H7 (cell line): ENCODE data around the gene INSYN2B. TPM values are rescaled to one million over a fixed set of nuclear protein-coding genes. Genes with fewer than 3 reads are reported as not detected.
"Not testable (repeated sequence)": the region's sequence is repeated elsewhere in the genome, so short reads cannot be mapped to it uniquely, and the experiment has no call there.

Experiments used
- DNase-seq: peaks from one replicate; pipeline ENCODE4 v3.0.0; 2012
- H3K27me3 ChIP-seq: 2 replicates; pipeline ENCODE4 v1.6.0; 2011; ENCODE audit warnings: mild to moderate bottlenecking, low read length; ENCODE audit not compliant: control insufficient read depth, insufficient read depth
- H3K36me3 ChIP-seq: replicated peaks from 2 replicates; pipeline ENCODE4 v1.5.1; 2011; ENCODE audit warnings: low read length; ENCODE audit not compliant: control insufficient read depth, insufficient read depth
- H3K4me3 ChIP-seq: 2 replicates; pipeline ENCODE4 v1.5.1; 2011; ENCODE audit warnings: low read depth, mild to moderate bottlenecking, control low read depth, low read length, moderate library complexity; ENCODE audit not compliant: insufficient read depth
- total RNA-seq: library from RNA; depleted of rRNA; stranded (reverse); fragments of >200 nt; shearing (Covaris generic); gene quantifications from 2 replicates; pipeline ENCODE4 v1.2.3, GENCODE V29; 2014

Gene INSYN2B
- total RNA-seq, 1 experiment from 2014 or later = not detected

DNA sequence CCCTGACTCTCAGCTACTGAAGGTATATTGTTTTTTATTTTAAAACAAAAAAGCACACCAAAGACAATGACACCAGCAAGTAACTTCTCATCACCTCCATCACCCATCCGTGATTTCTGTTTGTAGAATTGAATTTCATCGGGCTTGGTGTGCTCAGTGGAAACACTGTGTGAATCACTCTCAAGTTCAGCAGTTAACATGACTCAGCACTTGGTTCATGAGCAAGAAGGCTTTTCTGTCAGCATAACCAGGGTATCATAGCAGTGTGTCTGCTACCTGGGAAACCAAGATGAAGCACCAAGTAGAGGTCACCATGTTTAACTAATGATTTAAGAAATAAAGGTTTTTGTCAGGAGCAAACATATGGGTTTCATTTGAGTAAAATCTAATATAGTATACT lies 123.7 kb downstream of the INSYN2B start:
- Histone ChIP-seq H3K27me3 (no peaks in the 10 kb centered on the region), H3K4me3 (no peak overlapping the region), H3K36me3 (no peaks in the 10 kb centered on the region)
- no peak for DNase-seq

DNA sequence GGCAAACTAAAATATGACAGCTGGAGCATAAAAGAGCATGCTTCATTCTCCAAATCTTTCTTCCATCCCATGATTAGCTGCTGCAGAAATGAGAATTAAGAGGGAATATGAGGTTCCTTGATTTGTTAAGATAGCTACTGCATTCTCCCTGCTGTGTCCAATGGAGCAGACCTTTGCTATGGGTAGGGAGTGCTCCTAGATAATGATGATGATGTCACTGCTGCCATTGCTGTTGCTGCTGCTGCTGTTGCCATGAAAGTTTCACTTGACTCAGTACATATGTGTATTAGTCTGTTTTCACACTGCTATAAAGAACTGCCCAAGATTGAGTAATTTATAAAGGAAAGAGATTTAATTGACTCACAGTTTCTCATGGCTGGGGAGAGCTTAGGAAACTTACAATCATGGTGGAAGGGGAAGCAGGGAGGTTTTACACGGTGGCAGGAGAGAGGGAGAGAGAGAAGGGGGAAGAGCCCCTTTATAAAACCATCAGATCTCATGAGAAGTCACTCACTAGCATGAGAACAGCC lies 128.9 kb downstream of the INSYN2B start:
- Histone ChIP-seq H3K36me3 (no peaks in the 10 kb centered on the region), H3K27me3 (no peaks in the 10 kb centered on the region), H3K4me3 (no peak overlapping the region)
- DNase-seq = no peak

DNA sequence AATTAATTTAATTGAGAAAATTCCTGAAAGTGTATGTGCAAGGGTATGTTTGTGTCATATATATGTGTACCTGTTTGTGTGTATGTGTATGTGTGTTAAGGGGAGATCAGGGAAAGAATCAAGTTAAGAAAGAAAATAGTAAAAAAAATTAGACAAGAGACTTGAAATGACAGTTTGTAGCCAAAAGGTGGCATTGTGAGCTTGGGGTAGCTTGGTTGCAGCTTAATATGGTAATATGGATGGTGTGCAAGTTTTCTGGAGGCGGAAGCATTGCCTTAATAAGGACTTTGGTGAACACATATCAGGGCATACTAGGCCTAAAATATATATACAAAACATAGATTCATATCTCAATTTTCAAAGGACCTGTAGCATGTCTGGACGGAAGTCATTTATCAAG lies 129.9 kb downstream of the INSYN2B start:
- Histone ChIP-seq H3K27me3 (no peaks in the 10 kb centered on the region), H3K36me3 (no peaks in the 10 kb centered on the region), H3K4me3 (no peak overlapping the region)
- DNase-seq = no peak

DNA sequence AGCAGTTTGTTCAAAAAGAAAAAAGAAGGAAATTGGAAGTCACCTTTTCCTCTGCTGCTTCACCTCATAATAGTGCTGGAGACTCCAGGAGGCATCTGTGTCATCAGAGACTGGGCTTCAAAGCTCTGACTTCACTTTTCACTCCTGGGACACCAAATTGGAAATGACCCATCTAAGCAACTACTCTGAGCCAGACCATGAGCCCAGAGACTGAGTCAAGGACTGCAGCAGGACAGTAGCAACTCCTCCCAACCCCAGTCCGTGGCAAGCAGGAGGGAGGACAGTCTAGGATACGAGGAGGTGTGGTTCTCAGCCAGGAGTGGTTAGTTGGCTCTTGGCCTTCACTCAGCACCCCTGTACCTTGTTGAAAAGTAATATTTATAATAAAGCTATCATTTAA lies 131.5 kb downstream of the INSYN2B start:
- H3K4me3 ChIP-seq = no peak overlapping the region
- no peak for DNase-seq
- H3K27me3 ChIP-seq = no peaks in the 10 kb centered on the region
- H3K36me3 ChIP-seq = no peaks in the 10 kb centered on the region

DNA sequence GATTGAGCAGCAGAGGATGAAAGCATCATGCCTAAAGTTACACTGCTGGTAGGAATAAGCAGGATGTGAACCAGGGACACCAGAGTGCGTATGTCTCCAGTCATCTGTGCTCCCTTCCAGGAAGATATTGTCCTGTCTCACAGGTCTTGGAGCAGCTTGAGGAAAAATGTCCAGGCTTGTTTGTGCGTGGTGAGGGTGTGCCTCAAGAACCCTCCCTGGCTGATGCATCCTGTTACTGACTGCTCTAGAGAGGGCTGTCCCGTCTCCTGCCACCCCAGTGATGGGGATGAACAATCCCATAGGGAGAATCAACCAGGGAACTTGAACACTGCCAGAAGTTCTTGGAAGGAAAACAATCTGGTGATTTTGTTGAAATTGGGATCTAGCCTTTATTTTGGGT lies 132.0 kb downstream of the INSYN2B start:
- DNase-seq = no peak
- no peaks in the 10 kb centered on the region for H3K36me3 ChIP-seq
- H3K27me3 ChIP-seq = no peaks in the 10 kb centered on the region
- no peak overlapping the region for H3K4me3 ChIP-seq

DNA sequence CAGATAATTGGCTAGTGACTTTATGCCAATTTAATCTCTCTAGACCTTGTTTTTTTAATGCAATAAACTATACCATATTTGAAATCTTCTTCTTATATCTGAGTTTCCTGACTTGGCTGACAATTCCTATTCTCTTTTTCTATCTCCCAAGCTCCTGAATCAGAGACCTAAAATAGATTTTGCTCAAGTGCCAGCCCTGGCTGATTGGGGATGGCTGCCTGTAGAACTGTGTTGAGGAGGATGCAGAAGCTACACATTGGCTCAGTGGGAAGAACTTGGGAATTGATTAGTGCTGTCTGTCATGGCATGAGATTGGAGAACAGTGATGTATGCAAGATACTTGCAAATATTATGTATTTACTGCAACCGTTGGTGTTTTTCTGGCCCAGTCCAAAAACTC lies 132.8 kb downstream of the INSYN2B start:
- no peak for DNase-seq
- Histone ChIP-seq H3K4me3 (no peak overlapping the region), H3K27me3 (no peaks in the 10 kb centered on the region), H3K36me3 (no peaks in the 10 kb centered on the region)

DNA sequence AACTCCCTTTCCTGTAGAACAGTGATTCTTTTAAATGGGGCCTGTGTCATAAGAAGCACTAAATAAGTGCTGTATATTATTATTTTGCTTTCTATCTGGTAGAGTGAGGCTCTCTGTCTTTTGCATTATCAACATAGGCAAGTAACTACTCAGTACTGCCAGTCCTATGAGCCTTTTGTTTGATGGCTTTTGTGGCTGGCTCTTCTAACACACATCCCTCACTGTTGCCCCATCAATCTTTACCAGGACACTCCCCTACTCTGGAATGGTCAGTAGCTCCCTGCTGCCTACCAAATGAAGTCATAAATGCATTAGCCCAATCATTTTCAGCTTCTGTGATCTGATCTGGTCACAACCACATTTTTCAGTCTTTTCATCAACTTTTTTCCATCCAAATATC lies 137.6 kb downstream of the INSYN2B start:
- Histone ChIP-seq H3K27me3 (no peaks in the 10 kb centered on the region), H3K36me3 (no peaks in the 10 kb centered on the region), H3K4me3 (no peak overlapping the region)
- DNase-seq = no peak

DNA sequence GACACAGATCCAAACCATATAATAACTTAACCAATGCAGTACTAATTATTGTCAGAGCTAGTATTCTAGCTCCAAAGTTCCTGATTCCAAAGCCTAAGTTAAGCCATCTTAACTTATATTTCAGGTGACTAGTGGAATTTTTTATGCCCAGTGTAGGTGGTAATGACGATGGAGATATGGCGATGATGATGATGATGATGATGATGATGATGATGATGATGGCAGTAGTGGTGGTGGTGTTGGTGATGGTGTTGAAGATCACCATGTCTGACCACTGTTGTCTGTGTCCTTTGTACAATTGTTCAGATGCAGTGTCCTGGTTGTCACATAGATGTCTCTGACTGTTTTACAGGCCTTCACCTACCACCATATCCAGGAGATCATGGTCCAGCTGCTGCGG lies 139.9 kb downstream of the INSYN2B start:
- H3K27me3 ChIP-seq = no peaks in the 10 kb centered on the region
- DNase-seq = no peak
- no peaks in the 10 kb centered on the region for H3K36me3 ChIP-seq
- H3K4me3 ChIP-seq = no peak overlapping the region

DNA sequence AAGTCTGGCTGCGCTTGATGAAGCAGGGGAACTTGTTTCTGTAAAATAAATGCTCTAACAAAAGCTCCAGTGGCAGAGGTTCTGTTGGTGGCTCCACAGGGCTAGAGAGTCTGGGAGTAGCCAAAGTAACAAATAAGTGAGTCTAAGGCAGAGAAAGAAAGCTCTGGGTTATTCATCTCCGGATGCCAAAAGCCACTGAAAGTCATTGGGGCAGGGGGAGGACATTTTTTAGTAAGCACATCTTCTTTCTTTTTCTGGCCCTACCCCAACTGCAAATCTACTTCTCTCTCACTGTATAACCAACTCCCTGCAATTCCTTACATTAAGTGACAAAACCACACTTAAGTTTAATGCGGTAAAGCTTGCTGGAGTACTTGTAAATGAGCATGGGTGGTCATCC lies 141.6 kb downstream of the INSYN2B start:
- DNase-seq = no peak
- Histone ChIP-seq H3K27me3 (no peaks in the 10 kb centered on the region), H3K4me3 (no peak overlapping the region), H3K36me3 (no peaks in the 10 kb centered on the region)

DNA sequence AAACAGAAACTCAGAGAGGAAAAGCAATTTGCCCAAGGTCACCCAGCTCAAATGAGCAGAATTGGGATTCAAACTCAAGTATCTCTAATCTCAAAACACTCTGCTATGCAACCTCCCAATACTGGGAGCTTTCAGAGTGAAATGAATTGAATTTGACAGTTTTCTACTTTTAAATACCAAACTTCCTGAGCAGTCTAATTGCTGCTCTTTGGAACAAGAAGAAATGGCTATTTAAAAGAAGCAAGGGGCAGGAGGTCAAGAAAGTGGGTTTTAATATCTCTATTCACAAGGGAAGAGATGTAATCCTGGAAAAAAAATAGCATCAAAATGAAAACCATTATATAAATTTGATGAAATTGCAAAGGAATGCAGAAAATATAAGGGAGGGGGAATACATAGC lies 142.6 kb downstream of the INSYN2B start:
- Histone ChIP-seq H3K4me3 (no peak overlapping the region), H3K27me3 (no peaks in the 10 kb centered on the region), H3K36me3 (no peaks in the 10 kb centered on the region)
- DNase-seq = no peak

DNA sequence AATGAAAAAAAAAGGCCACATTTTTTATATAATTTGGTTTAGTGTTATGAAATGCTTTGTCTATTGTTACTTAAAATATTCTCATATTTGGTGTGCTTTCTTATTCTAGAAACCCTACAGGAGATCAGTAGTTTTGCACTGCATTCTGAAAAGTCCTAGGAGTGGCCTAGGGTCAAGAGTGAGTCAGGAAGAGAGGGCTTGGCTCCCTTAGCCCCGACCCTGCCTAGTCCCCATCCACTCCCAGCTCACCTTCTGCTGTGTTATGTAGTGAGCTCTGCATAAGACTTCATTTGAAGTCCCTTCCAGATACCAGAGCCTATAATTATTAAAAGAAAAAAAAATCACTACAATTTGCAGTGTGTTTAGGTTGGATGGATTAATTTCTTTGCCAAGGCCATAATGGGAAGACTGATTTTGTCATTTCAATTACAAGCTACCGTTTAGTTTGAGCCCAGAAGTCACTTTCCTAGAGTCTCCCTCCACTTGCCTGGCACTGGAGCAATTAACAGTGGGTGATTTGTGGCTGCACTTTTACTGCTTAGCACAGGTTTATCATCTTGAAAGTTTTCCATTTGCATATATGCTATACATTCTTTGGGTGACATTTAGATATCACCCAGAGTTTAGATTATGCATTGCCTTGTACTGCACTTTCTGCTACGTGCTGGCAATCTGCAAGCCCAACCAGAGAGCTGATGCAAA lies 143.3 kb downstream of the INSYN2B start:
- no peak overlapping the region for H3K4me3 ChIP-seq
- H3K36me3 ChIP-seq = no peaks in the 10 kb centered on the region
- no peak for DNase-seq
- H3K27me3 ChIP-seq = no peaks in the 10 kb centered on the region

DNA sequence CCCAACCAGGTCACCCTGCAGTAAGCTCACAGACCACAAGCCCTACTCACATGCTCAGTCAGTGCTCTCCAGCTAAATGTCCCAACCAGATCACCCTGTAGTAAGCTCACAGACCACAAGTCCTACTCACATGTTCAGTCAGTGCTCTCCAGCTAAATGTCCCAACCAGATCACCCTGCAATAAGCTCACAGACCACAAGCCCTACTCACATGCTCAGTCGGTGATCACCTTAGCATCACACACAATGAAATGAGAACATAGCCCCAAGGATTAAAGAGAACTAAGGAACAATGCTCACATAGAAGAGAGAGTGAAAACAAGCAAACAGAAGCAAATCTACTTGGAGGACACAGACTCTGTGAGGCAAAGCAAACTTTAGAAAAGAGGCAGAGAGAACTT lies 145.8 kb downstream of the INSYN2B start:
- DNase-seq, H3K27me3 ChIP-seq, H3K36me3 ChIP-seq, H3K4me3 ChIP-seq: not testable (repeated sequence)

DNA sequence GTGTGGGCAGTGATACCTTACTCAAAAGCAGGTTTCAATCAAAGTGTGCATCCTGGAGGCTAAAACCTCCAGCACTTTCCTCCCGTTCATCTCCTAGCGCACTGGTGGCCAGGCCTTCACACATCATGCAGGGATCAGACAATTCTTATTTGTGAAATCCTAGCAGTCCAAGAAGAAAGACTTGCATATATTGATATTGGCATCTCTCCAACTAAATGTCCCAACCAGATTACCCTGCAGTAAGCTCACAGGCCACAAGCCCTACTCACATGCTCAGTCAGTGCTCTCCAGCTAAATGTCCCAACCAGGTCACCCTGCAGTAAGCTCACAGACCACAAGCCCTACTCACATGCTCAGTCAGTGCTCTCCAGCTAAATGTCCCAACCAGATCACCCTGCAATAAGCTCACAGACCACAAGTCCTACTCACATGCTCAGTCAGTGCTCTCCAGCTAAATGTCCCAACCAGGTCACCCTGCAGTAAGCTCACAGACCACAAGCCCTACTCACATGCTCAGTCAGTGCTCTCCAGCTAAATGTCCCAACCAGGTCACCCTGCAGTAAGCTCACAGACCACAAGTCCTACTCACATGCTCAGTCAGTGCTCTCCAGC lies 146.5 kb downstream of the INSYN2B start:
- not testable (repeated sequence) for DNase-seq, H3K36me3 ChIP-seq, H3K4me3 ChIP-seq, H3K27me3 ChIP-seq

DNA sequence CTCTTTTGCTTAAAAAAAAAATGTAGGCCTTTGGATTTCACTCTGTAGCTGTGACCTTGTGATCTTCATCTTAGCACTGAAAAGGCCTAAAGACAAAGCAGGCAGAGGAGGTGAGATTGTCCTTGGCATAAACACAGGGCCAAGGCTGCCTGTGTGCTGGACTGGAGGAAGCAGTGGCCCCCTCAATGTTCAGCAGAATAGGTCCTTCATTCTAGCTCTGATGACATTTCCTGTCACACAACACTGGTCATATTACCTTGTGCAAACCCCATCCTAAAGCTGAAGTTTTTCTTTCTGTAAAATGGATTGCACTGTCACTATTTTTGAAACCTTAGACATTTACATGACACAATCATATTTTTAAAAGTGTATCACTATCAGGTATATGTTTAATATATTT lies 147.4 kb downstream of the INSYN2B start:
- H3K27me3 ChIP-seq = no peaks in the 10 kb centered on the region
- no peak overlapping the region for H3K4me3 ChIP-seq
- H3K36me3 ChIP-seq = no peaks in the 10 kb centered on the region
- no peak for DNase-seq

DNA sequence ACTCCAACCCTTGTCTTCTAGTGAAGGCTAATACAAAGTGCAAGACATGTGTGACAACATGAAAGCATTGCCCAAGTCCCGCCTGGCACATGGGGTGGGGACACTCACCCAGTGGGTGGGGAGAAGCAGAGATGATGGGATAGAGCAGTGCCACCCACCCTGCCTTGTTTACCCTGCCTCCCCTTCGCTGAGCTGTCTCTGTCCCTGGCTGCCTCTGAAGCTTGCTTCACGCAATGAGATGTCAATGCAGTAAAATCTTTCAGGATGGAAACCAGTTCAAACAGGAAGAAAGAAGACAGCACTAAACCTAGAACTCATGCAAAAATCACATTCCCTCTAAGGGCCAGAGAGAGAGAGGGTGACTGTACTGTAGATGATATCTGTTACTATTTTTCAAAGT lies 148.0 kb downstream of the INSYN2B start:
- Histone ChIP-seq H3K4me3 (no peak overlapping the region), H3K27me3 (no peaks in the 10 kb centered on the region), H3K36me3 (no peaks in the 10 kb centered on the region)
- no peak for DNase-seq
